SK-N-SH (cell line): ENCODE measurements around the gene F2RL1. TPM values are rescaled to one million over a fixed set of nuclear protein-coding genes. Genes with fewer than 3 reads are reported as not detected.

Source experiments
- CTCF ChIA-PET: fragments of 300-600, 350-600 bp; formaldehyde crosslinking; extraction: SDS; loops from one replicate; lab custom pipeline; 2021; lab: Yijun Ruan, JAX
- POLR2A ChIA-PET: fragments of 350-600 bp; sonication (Branson Sonifier 250); formaldehyde crosslinking; extraction: SDS; loops from one replicate; lab custom pipeline; 2020; ENCODE audit warnings: antibody characterized with exemption, inconsistent platforms; lab: Yijun Ruan, JAX
- DNase-seq: peaks from one replicate; pipeline ENCODE4 v3.0.0; 2012
- H2AFZ ChIP-seq: fragments of 200-600 bp; sonication (generic); 2 replicates; pipeline ENCODE4 v1.8.1; 2016; ENCODE audit warnings: antibody characterized with exemption, mild to moderate bottlenecking, low read depth
- H3F3A ChIP-seq: fragments of 200-600 bp; sonication (generic); replicated peaks from 2 replicates; pipeline ENCODE3; 2016; ENCODE audit warnings: antibody characterized with exemption, mild to moderate bottlenecking; ENCODE audit not compliant: insufficient read depth
- H3K27ac ChIP-seq, 2 experiments: fragments of 200-500 bp in 1 of 2; fragments of 200-600 bp in 1 of 2; sonication (Bioruptor generic) in 1 of 2; sonication (generic), shearing (Covaris generic) in 1 of 2; 2 replicates each; pipeline versions ENCODE4 v1.5.1 to v1.6.1; 2014 to 2016; ENCODE audit warnings: low read depth in 2 of 2, inconsistent platforms in 1 of 2, low read length in 1 of 2, mild to moderate bottlenecking in 1 of 2, mixed read lengths in 1 of 2
- H3K27me3 ChIP-seq: fragments of 200-600 bp; sonication (generic), shearing (Covaris generic); 2 replicates; pipeline ENCODE4 v1.6.1; 2016; ENCODE audit warnings: mixed run types; ENCODE audit not compliant: insufficient read depth
- H3K36me3 ChIP-seq, 2 experiments: fragments of 200-500 bp in 1 of 2; fragments of 200-600 bp in 1 of 2; sonication (Bioruptor generic) in 1 of 2; sonication (generic) in 1 of 2; replicated peaks in 1 of 2; 2 replicates each; pipeline versions ENCODE3 to v1.5.1; 2014 to 2016; ENCODE audit warnings: low read length in 1 of 2, mild to moderate bottlenecking in 1 of 2; ENCODE audit not compliant: insufficient read depth in 2 of 2, control insufficient read depth in 1 of 2
- H3K4me1 ChIP-seq, 2 experiments: fragments of 200-500 bp in 1 of 2; fragments of 200-600 bp in 1 of 2; sonication (Bioruptor generic) in 1 of 2; sonication (generic), shearing (Covaris generic) in 1 of 2; 2 replicates each; pipeline versions ENCODE4 v1.5.1 to v1.6.1; 2014 to 2016; ENCODE audit warnings: low read depth in 1 of 2, low read length in 1 of 2, mixed run types in 1 of 2; ENCODE audit not compliant: insufficient read depth in 2 of 2, control insufficient read depth in 1 of 2
- H3K4me2 ChIP-seq: fragments of 200-600 bp; sonication (generic), shearing (Covaris generic); 2 replicates; pipeline ENCODE4 v1.6.1; 2017; ENCODE audit warnings: mixed run types
- H3K4me3 ChIP-seq, 2 experiments: fragments of 200-500 bp in 1 of 2; fragments of 200-600 bp in 1 of 2; sonication (Bioruptor generic) in 1 of 2; sonication (generic), shearing (Covaris generic) in 1 of 2; 2 replicates each; pipeline versions ENCODE4 v1.5.1 to v1.8.1; 2014 to 2016; ENCODE audit warnings: low read depth in 2 of 2, inconsistent platforms in 1 of 2, low read length in 1 of 2, mild to moderate bottlenecking in 1 of 2, mixed read lengths in 1 of 2, moderate library complexity in 1 of 2
- H3K79me2 ChIP-seq: fragments of 200-600 bp; sonication (generic); 2 replicates; pipeline ENCODE4 v1.8.1; 2017; ENCODE audit warnings: mild to moderate bottlenecking; ENCODE audit not compliant: insufficient read depth
- H3K9ac ChIP-seq: fragments of 200-600 bp; sonication (generic); 2 replicates; pipeline ENCODE4 v1.6.1; 2017; ENCODE audit warnings: mixed run types
- H3K9me2 ChIP-seq: fragments of 200-600 bp; sonication (generic); 2 replicates; pipeline ENCODE4 v1.6.1; 2017; ENCODE audit warnings: mixed run types
- H3K9me3 ChIP-seq: fragments of 200-600 bp; sonication (generic); 2 replicates; pipeline ENCODE4 v1.6.1; 2017; ENCODE audit warnings: mixed run types, mild to moderate bottlenecking, moderate library complexity
- H4K20me1 ChIP-seq: fragments of 200-600 bp; sonication (generic); 2 replicates; pipeline ENCODE4 v1.6.1; 2017; ENCODE audit warnings: mild to moderate bottlenecking, mixed run types; ENCODE audit not compliant: insufficient read depth
- CHD2 ChIP-seq: fragments of 150-350 bp; IDR thresholded peaks from 2 replicates; pipeline ENCODE4 v1.6.1; 2018; ENCODE audit warnings: low read length; ENCODE audit not compliant: partially characterized antibody
- ELF1 ChIP-seq: IDR thresholded peaks from 2 replicates; pipeline ENCODE4 v1.4.0; 2012
- FOSL2 ChIP-seq: IDR thresholded peaks from 2 replicates; pipeline ENCODE4 v1.4.0; 2012; ENCODE audit warnings: low read depth, mild to moderate bottlenecking, moderate library complexity, borderline replicate concordance
- FOXJ3 ChIP-seq: sonication (generic); formaldehyde crosslinking; IDR thresholded peaks from 2 replicates; pipeline ENCODE4 v1.5.1; 2020; ENCODE audit warnings: mild to moderate bottlenecking, missing genetic modification reagents
- GATA2 ChIP-seq: sonication (generic); formaldehyde crosslinking; IDR thresholded peaks from 2 replicates; pipeline ENCODE4 v1.5.0; 2020; ENCODE audit warnings: mild to moderate bottlenecking, missing genetic modification reagents
- NFIC ChIP-seq: IDR thresholded peaks from 2 replicates; pipeline ENCODE4 v1.4.0; 2012; ENCODE audit warnings: borderline replicate concordance
- PBX3 ChIP-seq: IDR thresholded peaks from 2 replicates; pipeline ENCODE4; 2012
- RAD21 ChIP-seq: IDR thresholded peaks from 2 replicates; pipeline ENCODE4 v1.6.1; 2012; ENCODE audit warnings: mild to moderate bottlenecking, low read length
- REST ChIP-seq: IDR thresholded peaks from 2 replicates; pipeline ENCODE4 v1.6.1; 2012; ENCODE audit warnings: mild to moderate bottlenecking, low read depth, low read length, moderate library complexity
- SMC3 ChIP-seq: IDR thresholded peaks from 2 replicates; pipeline ENCODE4 v1.6.1; 2012; ENCODE audit warnings: low read depth, low read length, improper control_type of control experiment
- TAF1 ChIP-seq: IDR thresholded peaks from 2 replicates; pipeline ENCODE4 v1.6.1; 2012; ENCODE audit warnings: low read depth, mild to moderate bottlenecking, low read length, moderate library complexity, borderline replicate concordance
- TCF12 ChIP-seq: IDR thresholded peaks from 2 replicates; pipeline ENCODE4 v1.4.0; 2012
- TEAD4 ChIP-seq: IDR thresholded peaks from 2 replicates; pipeline ENCODE4 v1.4.0; 2012; ENCODE audit warnings: mild to moderate bottlenecking, borderline replicate concordance; ENCODE audit not compliant: insufficient read depth
- USF1 ChIP-seq: IDR thresholded peaks from 2 replicates; pipeline ENCODE4 v1.4.0; 2012; ENCODE audit warnings: low read depth, borderline replicate concordance
- YY1 ChIP-seq: IDR thresholded peaks from 2 replicates; pipeline ENCODE4 v1.4.0; 2012; ENCODE audit warnings: low read depth, mild to moderate bottlenecking
- WGBS: methylation state at CpG from one replicate; pipeline ENCODE4 v1.1.6; 2017; ENCODE audit warnings: low lambda C conversion rate; 5-methylcytosine and 5-hydroxymethylcytosine counted together
- polyA plus RNA-seq, 3 experiments: library from polyadenylated mRNA; depleted of rRNA; stranded (reverse); fragments of >200 nt; gene quantifications; 2 replicates each; pipeline ENCODE4 v1.2.3, GENCODE V29; 2012

F2RL1 gene
- polyA plus RNA-seq, 1 of the 3 experiments (the other 2 are of a cell fraction), result 31.3 TPM

GRCh38 chr5:76782444-76782843 lies 36.4 kb upstream of the F2RL1 start (continued):
- TF ChIP-seq REST (no peak), FOSL2 (no peak)

GRCh38 chr5:76787237-76787636 lies 31.6 kb upstream of the F2RL1 start:
- H3K27me3 ChIP-seq, result no peaks in the 10 kb centered on the region
- 37% methylated on average over 2 of the region's 2 CpGs for WGBS
- H3K9me2 ChIP-seq, result no peaks in the 10 kb centered on the region
- H3K4me3 ChIP-seq, result no peak overlapping the region
- no peak overlapping the region for H3K9ac ChIP-seq
- ChIA-PET CTCF (interaction anchor here (3.8 kb wide), 1 partner anchor 13 kb away, joined by 16 read pairs; no protein-coding TSS in a partner anchor), POLR2A (no interaction called here)
- H3K36me3 ChIP-seq, result no peaks in the 10 kb centered on the region
- no peaks in the 10 kb centered on the region for H4K20me1 ChIP-seq
- H3K4me2 ChIP-seq, result no peak overlapping the region
- peaks cover 43% of the 10 kb centered on the region for H3F3A ChIP-seq
- peak overlapping the region in 1 of 2 experiments; percentile 31; a peak in 1 of 4 replicates for H3K27ac ChIP-seq
- 0 out of 2 replicates have a peak overlapping the region, but pooled peaks have one; percentile 27 for H2AFZ ChIP-seq
- TF ChIP-seq YY1 (no peak), TCF12 (peak; percentile 19; the same call in 1 of the 2 replicates), SMC3 (no peak)
- no peak for DNase-seq
- H3K4me1 ChIP-seq, result peaks cover 5 to 28% of the 10 kb centered on the region in 2 experiments; a peak in 3 of 4 replicates
- H3K79me2 ChIP-seq, result no peaks in the 10 kb centered on the region
- no peaks in the 10 kb centered on the region for H3K9me3 ChIP-seq

- Histone ChIP-seq H3K4me3 (no peak overlapping the region), H3K4me1 (peaks cover 5 to 29% of the 10 kb centered on the region in 2 experiments; a peak in 3 of 4 replicates), H3K36me3 (no peaks in the 10 kb centered on the region), H3K79me2 (no peaks in the 10 kb centered on the region), H3K9me2 (no peaks in the 10 kb centered on the region), H3K9ac (no peak overlapping the region), H3K9me3 (no peaks in the 10 kb centered on the region), H4K20me1 (no peaks in the 10 kb centered on the region), H3K27ac (peak overlapping the region in 1 of 2 experiments; percentile 100; a peak in 1 of 4 replicates), H3K27me3 (no peaks in the 10 kb centered on the region), H3K4me2 (no peak overlapping the region), H3F3A (peaks cover 50% of the 10 kb centered on the region), H2AFZ (no peak overlapping the region)
- DNase-seq, result no peak
- 88% methylated on average over 6 of the region's 6 CpGs for WGBS
- ChIA-PET POLR2A (no interaction called here), CTCF (interaction anchor here (3.8 kb wide), 1 partner anchor 14 kb away, joined by 16 read pairs; no protein-coding TSS in a partner anchor)
- no peak for TF ChIP-seq REST
- no peak for TF ChIP-seq NFIC
- TF ChIP-seq YY1, result no peak
- no peak for TF ChIP-seq TEAD4
- no peak for TF ChIP-seq RAD21
- no peak for TF ChIP-seq SMC3
- no peak for TF ChIP-seq FOXJ3 (CRISPR knock-in tag)
- TF ChIP-seq ELF1, result no peak
- TF ChIP-seq PBX3, result no peak
- TF ChIP-seq USF1, result no peak
- TF ChIP-seq GATA2 (CRISPR knock-in tag), result no peak
- TF ChIP-seq TAF1, result no peak
- TF ChIP-seq CHD2, result no peak
These were observed 30.5 kb upstream of the F2RL1 start for GRCh38 chr5:76788362-76788761.
